ENCODE measurements around the gene RUNX2. TPM values are rescaled to one million over a fixed set of nuclear protein-coding genes. Genes with fewer than 3 reads are reported as not detected.

The RUNX2 gene
- total RNA-seq, 1 experiment from 2014 or later, result 9.3 TPM

GRCh38 chr6:45518013-45518720 is 190.0 kb downstream of the RUNX2 start:
- intact Hi-C loops (cut with micrococcal nuclease), result no loop called here
- POLR2A ChIA-PET, result no interaction called here
- no TSS peak for BruUV-seq (replicated peaks)
- Mint-ChIP-seq H3K27ac (ENCODE audit: low read depth, unreplicated experiment) (no peak overlapping the region), H3K36me3 (ENCODE audit: insufficient read depth, unreplicated experiment) (no peaks in the 10 kb centered on the region), H3K4me1 (ENCODE audit: insufficient read depth, unreplicated experiment) (no peaks in the 10 kb centered on the region), H3K27me3 (ENCODE audit: insufficient read depth, unreplicated experiment) (no peaks in the 10 kb centered on the region), H3K9me3 (ENCODE audit: unreplicated experiment) (no peaks in the 10 kb centered on the region), H3K4me3 (ENCODE audit: unreplicated experiment) (no peak overlapping the region)
- CTCF ChIA-PET, result interaction anchor here (0.7 to 1.0 kb wide), 2 partner anchors 40 to 134 kb away, joined by 3 read pairs; no protein-coding TSS in a partner anchor
- TF ChIP-seq CTCF (IDR thresholded peaks at IDR 0.05; ENCODE audit: unreplicated experiment), result no peak
- no peak for DNase-seq (ENCODE audit: unreplicated experiment)

- BruUV-seq (replicated peaks), result no TSS peak
- ChIA-PET CTCF (interaction anchor here (0.7 to 1.1 kb wide), 3 partner anchors 14 to 521 kb away, joined by 3 to 4 read pairs (median 3); no protein-coding TSS in a partner anchor), POLR2A (no interaction called here)
- H3K27me3 Mint-ChIP-seq (ENCODE audit: insufficient read depth, unreplicated experiment), result no peaks in the 10 kb centered on the region
- no peaks in the 10 kb centered on the region for H3K4me1 Mint-ChIP-seq (ENCODE audit: insufficient read depth, unreplicated experiment)
- H3K4me3 Mint-ChIP-seq (ENCODE audit: unreplicated experiment), result no peak overlapping the region
- no peaks in the 10 kb centered on the region for H3K36me3 Mint-ChIP-seq (ENCODE audit: insufficient read depth, unreplicated experiment)
- no peak for DNase-seq (ENCODE audit: unreplicated experiment)
- no peaks in the 10 kb centered on the region for H3K9me3 Mint-ChIP-seq (ENCODE audit: unreplicated experiment)
- no peak overlapping the region for H3K27ac Mint-ChIP-seq (ENCODE audit: low read depth, unreplicated experiment)
- no peak for TF ChIP-seq CTCF (IDR thresholded peaks at IDR 0.05; ENCODE audit: unreplicated experiment)
- intact Hi-C loops (cut with micrococcal nuclease), result no loop called here
Measured at GRCh38 chr6:45521226-45521625, 193.1 kb downstream of the RUNX2 start.

- ChIA-PET CTCF (no interaction called here), POLR2A (no interaction called here)
- Mint-ChIP-seq H3K4me3 (ENCODE audit: unreplicated experiment) (no peak overlapping the region), H3K27ac (ENCODE audit: low read depth, unreplicated experiment) (no peak overlapping the region), H3K4me1 (ENCODE audit: insufficient read depth, unreplicated experiment) (no peaks in the 10 kb centered on the region), H3K36me3 (ENCODE audit: insufficient read depth, unreplicated experiment) (no peaks in the 10 kb centered on the region), H3K9me3 (ENCODE audit: unreplicated experiment) (no peaks in the 10 kb centered on the region), H3K27me3 (ENCODE audit: insufficient read depth, unreplicated experiment) (no peaks in the 10 kb centered on the region)
- TF ChIP-seq CTCF (IDR thresholded peaks at IDR 0.05; ENCODE audit: unreplicated experiment), result no peak
- no peak for DNase-seq (ENCODE audit: unreplicated experiment)
- intact Hi-C loops (cut with micrococcal nuclease), result no loop called here
- BruUV-seq (replicated peaks), result no TSS peak
Measured at GRCh38 chr6:45522486-45522885, 194.4 kb downstream of the RUNX2 start.

GRCh38 chr6:45527210-45527609 is 199.1 kb downstream of the RUNX2 start:
- TF ChIP-seq CTCF (IDR thresholded peaks at IDR 0.05; ENCODE audit: unreplicated experiment), result no peak
- no TSS peak for BruUV-seq (replicated peaks)
- Mint-ChIP-seq H3K4me1 (ENCODE audit: insufficient read depth, unreplicated experiment) (no peaks in the 10 kb centered on the region), H3K27ac (ENCODE audit: low read depth, unreplicated experiment) (no peak overlapping the region), H3K4me3 (ENCODE audit: unreplicated experiment) (no peak overlapping the region), H3K36me3 (ENCODE audit: insufficient read depth, unreplicated experiment) (no peaks in the 10 kb centered on the region), H3K9me3 (ENCODE audit: unreplicated experiment) (no peaks in the 10 kb centered on the region), H3K27me3 (ENCODE audit: insufficient read depth, unreplicated experiment) (no peaks in the 10 kb centered on the region)
- ChIA-PET CTCF (no interaction called here), POLR2A (no interaction called here)
- no peak for DNase-seq (ENCODE audit: unreplicated experiment)
- intact Hi-C loops (cut with micrococcal nuclease), result no loop called here
